Fibroblast of skin of right biceps (primary cell): ENCODE measurements around the gene CTSH.
A peak's percentile ranks its signal among the peaks of the same experiment; 100 is the strongest.

Source experiments
- DNase-seq: peaks from one replicate; pipeline ENCODE4 v3.0.0-alpha.2; 2013

The CTSH gene, protein sequence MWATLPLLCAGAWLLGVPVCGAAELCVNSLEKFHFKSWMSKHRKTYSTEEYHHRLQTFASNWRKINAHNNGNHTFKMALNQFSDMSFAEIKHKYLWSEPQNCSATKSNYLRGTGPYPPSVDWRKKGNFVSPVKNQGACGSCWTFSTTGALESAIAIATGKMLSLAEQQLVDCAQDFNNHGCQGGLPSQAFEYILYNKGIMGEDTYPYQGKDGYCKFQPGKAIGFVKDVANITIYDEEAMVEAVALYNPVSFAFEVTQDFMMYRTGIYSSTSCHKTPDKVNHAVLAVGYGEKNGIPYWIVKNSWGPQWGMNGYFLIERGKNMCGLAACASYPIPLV

GRCh38 chr15:78944669-78945407, at the start of gene CTSH:
CTSH (minus strand) TSS chr15:78945046; CDS start chr15:78944981, 65 bp downstream.
- DNase-seq: peak; percentile 42

DNA sequence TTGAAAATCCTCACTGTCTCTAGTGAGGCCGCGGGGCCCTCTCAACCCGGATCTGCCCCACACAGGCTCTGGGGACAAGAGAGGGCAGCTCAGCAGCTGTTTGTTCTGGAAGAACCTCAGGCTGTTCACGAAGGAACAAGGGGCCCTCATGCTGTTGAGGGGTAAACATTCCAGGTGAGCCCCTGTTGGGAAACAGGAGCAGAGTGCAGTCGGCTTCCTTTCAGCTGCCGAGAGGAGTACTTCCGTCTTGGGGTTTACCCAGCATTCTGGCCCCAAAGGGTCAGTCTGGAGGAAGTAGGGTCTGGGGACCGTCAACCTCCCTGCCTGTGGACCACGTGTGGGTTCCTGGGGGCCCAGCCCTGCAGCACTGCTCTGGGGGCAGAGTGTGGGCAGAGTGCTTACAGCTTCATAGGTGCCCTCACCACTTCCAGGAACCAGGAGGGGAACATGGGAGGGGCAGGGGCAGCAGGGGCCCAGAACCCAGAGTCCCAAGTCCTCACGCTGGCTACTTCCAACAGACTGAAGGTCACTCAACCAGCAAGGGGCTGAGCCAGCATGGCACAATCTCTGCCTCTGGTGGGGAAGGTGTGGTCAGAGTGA, 49.2 kb upstream of the CTSH start:
- DNase-seq: no peak

DNA sequence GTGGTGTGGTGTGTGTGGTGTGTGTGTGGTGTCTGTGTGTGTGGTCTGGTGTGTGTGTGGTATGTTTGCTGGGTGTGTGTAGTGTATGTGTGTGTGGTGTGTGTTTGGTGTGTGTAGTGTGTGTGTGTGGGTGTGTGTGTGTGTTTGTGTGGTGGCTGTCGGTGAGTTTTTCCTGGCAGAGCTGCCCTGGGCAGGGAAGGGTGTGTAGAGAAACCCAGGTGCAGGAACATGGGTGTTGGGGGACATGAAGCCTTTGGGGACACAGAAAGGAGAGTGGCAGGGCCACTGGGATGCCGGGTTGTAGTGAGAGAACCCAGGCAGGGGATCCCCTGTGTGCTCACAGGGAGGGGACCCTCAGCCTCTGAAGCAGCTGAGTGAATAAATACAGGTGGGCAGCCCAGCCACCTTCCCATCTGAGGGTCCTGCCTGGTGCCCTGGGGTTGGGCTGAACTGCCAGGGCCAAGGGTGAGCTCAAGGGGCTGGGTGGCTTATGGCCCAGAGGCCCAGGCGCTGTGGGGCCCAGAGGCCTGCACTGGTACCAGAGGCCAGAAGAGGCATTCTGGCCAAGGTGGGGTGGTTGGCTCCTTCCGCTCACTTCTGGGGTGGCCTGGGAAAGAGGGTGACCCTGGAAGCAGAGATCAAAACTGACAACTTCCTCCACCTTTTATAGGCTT, 48.5 kb upstream of the CTSH start:
- no peak for DNase-seq

- peak; percentile 24 for DNase-seq
Observed at GRCh38 chr15:78992416-78993256, 47.8 kb upstream of the CTSH start.

- DNase-seq: no peak
Observed at GRCh38 chr15:78991879-78992278, 47.0 kb upstream of the CTSH start.

DNA sequence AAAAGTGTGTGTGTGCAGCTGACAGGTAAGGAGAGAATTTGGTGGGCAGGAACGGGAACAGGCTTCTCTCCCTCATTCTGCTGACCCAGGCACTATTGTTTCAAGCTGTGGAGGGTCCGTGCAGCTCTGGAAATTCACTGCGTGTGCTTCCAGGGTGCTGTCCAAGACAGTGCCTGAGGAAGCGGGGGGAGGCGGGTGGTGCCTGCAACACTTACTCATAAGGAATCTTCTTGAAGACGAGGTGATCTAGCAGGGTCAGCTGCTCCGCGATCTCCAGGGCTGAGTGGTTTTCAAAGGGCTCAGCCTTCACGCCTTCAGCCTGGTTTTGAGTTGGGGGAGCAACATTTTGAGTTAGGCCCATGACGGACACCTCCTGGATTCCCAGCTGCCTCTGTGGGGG, 46.6 kb upstream of the CTSH start:
- peak; percentile 38 for DNase-seq

DNA sequence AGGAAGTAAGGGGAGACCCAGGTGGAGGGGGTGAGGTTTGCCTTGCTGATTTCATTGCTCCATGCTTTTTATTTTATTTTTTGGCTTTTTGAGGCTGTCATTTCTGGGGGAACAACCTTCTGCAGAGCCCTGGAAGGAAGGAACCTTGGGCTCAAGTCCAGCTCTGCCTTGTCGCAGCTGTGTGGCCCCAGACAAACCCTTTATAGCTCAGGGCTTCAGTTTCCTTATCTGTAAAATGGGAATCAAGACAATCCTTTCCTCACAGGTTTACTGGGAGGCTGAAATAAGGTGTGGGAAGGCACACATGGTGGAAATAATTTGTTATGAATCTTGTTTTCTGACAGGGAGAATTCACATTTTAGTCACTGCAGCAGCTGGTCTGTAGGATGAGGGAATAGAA, 45.4 kb upstream of the CTSH start:
- DNase-seq: no peak

DNA sequence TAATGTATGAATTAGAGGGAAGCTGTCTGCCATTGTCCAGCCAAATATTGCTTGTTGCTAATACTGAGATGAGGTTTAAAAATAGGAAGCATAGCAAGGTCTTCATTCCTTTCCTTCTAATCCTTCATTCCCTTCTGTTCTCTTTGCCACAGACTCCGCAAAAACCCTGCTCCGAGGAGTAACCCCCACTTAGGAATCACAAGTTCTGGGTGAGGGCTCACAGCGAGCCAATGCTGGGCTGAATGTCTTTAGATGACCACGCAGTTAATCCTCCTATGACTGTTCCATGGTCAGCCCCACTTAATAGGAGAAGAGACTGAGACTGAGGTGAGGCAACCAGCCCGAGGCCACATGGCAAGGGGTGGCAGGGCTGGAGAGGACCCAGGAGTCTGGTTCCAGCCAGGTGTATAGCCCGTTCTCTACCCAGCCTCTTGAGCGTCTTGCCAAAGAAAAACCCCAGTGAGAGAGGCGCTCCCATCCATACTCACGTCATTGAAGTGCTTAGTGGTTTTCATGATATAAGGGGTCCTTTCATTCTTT, 44.9 kb upstream of the CTSH start:
- peak; percentile 10 for DNase-seq

- DNase-seq: peak; percentile 96
Observed at GRCh38 chr15:78988361-78988911, 43.6 kb upstream of the CTSH start.

- DNase-seq: peak; percentile 11
Observed at GRCh38 chr15:78987556-78988360, 42.9 kb upstream of the CTSH start.

DNA sequence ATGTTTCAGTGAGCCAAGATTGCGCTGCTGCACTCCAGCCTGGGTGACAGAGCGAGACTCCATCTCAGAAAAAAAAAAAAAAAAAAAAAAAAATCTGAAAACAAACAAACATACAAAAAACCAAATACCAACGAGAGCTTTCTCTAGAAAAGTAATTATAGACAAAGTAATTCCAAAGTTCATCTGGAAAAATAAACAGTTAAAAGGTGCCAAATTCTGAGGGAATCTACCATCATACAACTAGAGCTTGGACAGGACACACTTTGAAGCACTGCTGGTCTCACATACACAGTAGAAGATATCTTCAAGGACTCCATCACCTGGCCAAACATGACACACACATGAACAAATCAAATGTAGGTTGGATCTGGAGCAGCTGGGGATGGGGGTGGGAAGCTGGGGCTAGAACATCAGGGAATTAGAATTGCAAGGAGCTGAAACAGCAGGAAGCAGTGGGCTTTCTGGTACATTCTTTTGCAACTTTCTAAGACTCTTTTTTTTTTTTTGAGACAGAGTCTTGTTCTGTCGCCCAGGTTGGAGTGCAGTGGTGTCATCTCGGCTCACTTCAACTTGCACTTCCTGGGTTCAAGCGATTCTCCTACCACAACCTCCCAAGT, 41.1 kb upstream of the CTSH start:
- peak; percentile 15 for DNase-seq

- DNase-seq: no peak
Observed at GRCh38 chr15:78984041-78984440, 39.2 kb upstream of the CTSH start.

DNA sequence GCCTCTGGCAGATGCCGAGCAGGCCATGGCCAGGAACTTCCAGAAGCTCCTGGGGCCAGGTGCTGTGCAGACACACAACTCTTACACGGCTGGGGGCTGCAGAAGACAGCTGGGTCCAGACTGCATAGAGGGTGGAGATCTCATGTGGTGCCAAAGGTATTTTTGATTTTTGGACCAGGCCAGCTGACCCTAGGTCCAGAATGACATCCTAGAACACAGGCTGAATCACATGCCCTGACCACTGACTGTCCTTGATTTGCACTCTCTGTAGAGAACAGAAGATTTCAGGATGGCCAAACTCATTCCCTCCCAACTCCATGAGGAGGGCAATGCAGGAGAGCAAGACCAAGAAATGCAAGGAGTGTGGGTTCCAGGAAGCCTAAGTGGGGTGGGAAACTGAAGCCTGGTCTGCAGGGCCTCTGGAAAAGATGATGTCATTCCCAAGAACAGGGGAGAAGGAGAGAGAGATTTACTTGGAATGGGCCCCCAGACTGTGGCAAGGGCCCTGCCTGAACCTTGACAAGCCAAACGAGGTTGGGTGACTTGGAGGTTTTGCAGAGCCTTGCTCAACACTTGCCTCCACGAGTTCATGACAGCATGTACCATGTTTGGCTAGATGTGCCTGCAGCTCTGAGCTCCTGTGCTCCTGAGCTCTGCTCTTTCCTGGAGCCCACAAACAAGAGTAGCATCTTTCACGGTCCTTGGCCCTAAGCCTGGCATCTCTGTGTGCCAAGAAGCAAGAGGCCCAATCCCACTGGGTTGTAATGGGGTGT, 38.5 kb upstream of the CTSH start:
- DNase-seq: no peak

GRCh38 chr15:78982736-78983135, 37.9 kb upstream of the CTSH start:
- peak; percentile 15 for DNase-seq

GRCh38 chr15:78981532-78982313, 36.9 kb upstream of the CTSH start:
- DNase-seq: no peak

- peak; percentile 79 for DNase-seq
Observed at GRCh38 chr15:78979456-78980320, 34.8 kb upstream of the CTSH start.

- DNase-seq: no peak
Observed at GRCh38 chr15:78978601-78979179, 33.8 kb upstream of the CTSH start.
